SJSA1 (cell line): Measurements from ENCODE around the gene HSPA5. TPM values are rescaled to one million over a fixed set of nuclear protein-coding genes. Genes with fewer than 3 reads are reported as not detected.
A peak's percentile ranks its signal among the peaks of the same experiment; 100 is the strongest.
"Not testable (repeated sequence)": the region's sequence is repeated elsewhere in the genome, so short reads cannot be mapped to it uniquely, and the experiment has no call there.

Experiments
- DNase-seq, 2 experiments: peaks; one replicate each; pipeline ENCODE4 v3.0.0-alpha.2; 2015 to 2020; ENCODE audit warnings: low spot score in 2 of 2, low read depth in 1 of 2
- H3K27ac ChIP-seq: fragments of 250-450 bp; sonication (Bioruptor Pico); 2 replicates; pipeline ENCODE4 v1.5.1; 2020; ENCODE audit warnings: mild to moderate bottlenecking, moderate library complexity
- H3K27me3 ChIP-seq: fragments of 250-450 bp; sonication (Bioruptor Pico); replicated peaks from 2 replicates; pipeline ENCODE4 v1.5.1; 2020; ENCODE audit warnings: mild to moderate bottlenecking, moderate library complexity
- H3K36me3 ChIP-seq: fragments of 250-450 bp; sonication (Bioruptor Pico); 2 replicates; pipeline ENCODE4 v1.5.1; 2020; ENCODE audit warnings: mild to moderate bottlenecking
- H3K4me1 ChIP-seq: fragments of 250-450 bp; sonication (Bioruptor Pico); replicated peaks from 2 replicates; pipeline ENCODE4 v1.6.1; 2021; ENCODE audit warnings: mild to moderate bottlenecking
- H3K4me3 ChIP-seq: fragments of 250-450 bp; sonication (Bioruptor Pico); 2 replicates; pipeline ENCODE4 v1.5.1; 2020; ENCODE audit warnings: mild to moderate bottlenecking
- H3K9me3 ChIP-seq: fragments of 250-450 bp; sonication (Bioruptor Pico); replicated peaks from 2 replicates; pipeline ENCODE4 v1.5.1; 2020; ENCODE audit warnings: mild to moderate bottlenecking
- total RNA-seq: library from RNA; depleted of rRNA; stranded (reverse); fragments of >200 nt; shearing (Covaris generic); gene quantifications from 2 replicates; pipeline ENCODE4 v1.2.3, GENCODE V29; 2014

Gene HSPA5
- total RNA-seq, 1 experiment from 2014 or later: 50.3 TPM

GRCh38 chr9:125238127-125238914 lies 2.8 kb downstream of the HSPA5 start:
- DNase-seq: no peak
- Histone ChIP-seq H3K4me1 (peaks cover 27% of the 10 kb centered on the region), H3K9me3 (no peaks in the 10 kb centered on the region), H3K4me3 (no peak overlapping the region), H3K27me3 (no peaks in the 10 kb centered on the region), H3K27ac (no peak overlapping the region), H3K36me3 (peaks cover 68% of the 10 kb centered on the region)

GRCh38 chr9:125236520-125237159 lies 4.5 kb downstream of the HSPA5 start:
- H3K4me3 ChIP-seq, DNase-seq, H3K27ac ChIP-seq, H3K9me3 ChIP-seq, H3K27me3 ChIP-seq: not testable (repeated sequence)
- H3K4me1 ChIP-seq: peaks cover 14% of the 10 kb centered on the region
- H3K36me3 ChIP-seq: peaks cover 75% of the 10 kb centered on the region

- H3K27me3 ChIP-seq: no peaks in the 10 kb centered on the region
- H3K4me3 ChIP-seq: no peak overlapping the region
- H3K36me3 ChIP-seq: peaks cover 73% of the 10 kb centered on the region
- no peak overlapping the region for H3K27ac ChIP-seq
- no peak for DNase-seq
- peaks cover 14% of the 10 kb centered on the region for H3K4me1 ChIP-seq
- H3K9me3 ChIP-seq: no peaks in the 10 kb centered on the region
These were observed 5.2 kb downstream of the HSPA5 start for GRCh38 chr9:125235804-125236519.

GRCh38 chr9:125234099-125234498 lies 7.0 kb downstream of the HSPA5 start:
- H3K4me3 ChIP-seq, H3K27me3 ChIP-seq, H3K9me3 ChIP-seq, DNase-seq: not testable (repeated sequence)
- Histone ChIP-seq H3K36me3 (peaks cover 65% of the 10 kb centered on the region), H3K27ac (peak overlapping the region; percentile 2; the same call in 1 of the 2 replicates), H3K4me1 (peaks cover 14% of the 10 kb centered on the region)

- DNase-seq: peak; percentile 70 to 82
- peaks cover 61% of the 10 kb centered on the region for H3K36me3 ChIP-seq
- no peaks in the 10 kb centered on the region for H3K27me3 ChIP-seq
- no peak overlapping the region for H3K4me3 ChIP-seq
- H3K9me3 ChIP-seq: no peaks in the 10 kb centered on the region
- H3K4me1 ChIP-seq: peaks cover 13% of the 10 kb centered on the region
- H3K27ac ChIP-seq: peak overlapping the region; percentile 29; the same call in 1 of the 2 replicates
These were observed 7.5 kb downstream of the HSPA5 start for GRCh38 chr9:125233678-125234077.

GRCh38 chr9:125227761-125228160 lies 13.4 kb downstream of the HSPA5 start:
- H3K4me3 ChIP-seq: no peak overlapping the region
- no peaks in the 10 kb centered on the region for H3K27me3 ChIP-seq
- H3K36me3 ChIP-seq: peaks cover 19% of the 10 kb centered on the region
- no peak overlapping the region for H3K27ac ChIP-seq
- H3K9me3 ChIP-seq: no peaks in the 10 kb centered on the region
- no peaks in the 10 kb centered on the region for H3K4me1 ChIP-seq
- no peak for DNase-seq

- DNase-seq, H3K4me1 ChIP-seq, H3K27me3 ChIP-seq, H3K4me3 ChIP-seq, H3K27ac ChIP-seq, H3K9me3 ChIP-seq: not testable (repeated sequence)
- peaks cover 14% of the 10 kb centered on the region for H3K36me3 ChIP-seq
These were observed 16.3 kb downstream of the HSPA5 start for GRCh38 chr9:125224858-125225257.

- Histone ChIP-seq H3K4me3 (no peak overlapping the region), H3K27ac (no peak overlapping the region), H3K9me3 (no peaks in the 10 kb centered on the region), H3K27me3 (no peaks in the 10 kb centered on the region), H3K36me3 (peaks cover 5% of the 10 kb centered on the region), H3K4me1 (no peaks in the 10 kb centered on the region)
- no peak for DNase-seq
These were observed 22.5 kb downstream of the HSPA5 start for GRCh38 chr9:125218621-125219020.

- Histone ChIP-seq H3K27me3 (no peaks in the 10 kb centered on the region), H3K9me3 (no peaks in the 10 kb centered on the region), H3K36me3 (peaks cover 6% of the 10 kb centered on the region), H3K4me1 (no peaks in the 10 kb centered on the region), H3K27ac (no peak overlapping the region), H3K4me3 (no peak overlapping the region)
- no peak for DNase-seq
These were observed 27.0 kb downstream of the HSPA5 start for GRCh38 chr9:125214186-125214585.

GRCh38 chr9:125204477-125204876 lies 36.7 kb downstream of the HSPA5 start:
- Histone ChIP-seq H3K9me3 (no peaks in the 10 kb centered on the region), H3K36me3 (peaks cover 17% of the 10 kb centered on the region), H3K27me3 (no peaks in the 10 kb centered on the region), H3K4me1 (peaks cover 8% of the 10 kb centered on the region), H3K4me3 (no peak overlapping the region), H3K27ac (no peak overlapping the region)
- DNase-seq: no peak

GRCh38 chr9:125202846-125203618 lies 38.1 kb downstream of the HSPA5 start:
- Histone ChIP-seq H3K27ac (no peak overlapping the region), H3K4me3 (no peak overlapping the region), H3K9me3 (no peaks in the 10 kb centered on the region), H3K36me3 (peaks cover 14% of the 10 kb centered on the region), H3K27me3 (no peaks in the 10 kb centered on the region), H3K4me1 (peaks cover 9% of the 10 kb centered on the region)
- no peak for DNase-seq

GRCh38 chr9:125200216-125201047 lies 40.7 kb downstream of the HSPA5 start, which contains the start of gene RABEPK:
Gene RABEPK (plus strand): TSS chr9:125200542. CDS start chr9:125203014, 2,472 bp downstream.
- H3K27ac ChIP-seq: peak within 1 kb of the TSS; percentile 66
- peak; percentile 89 to 97 for DNase-seq
- H3K9me3 ChIP-seq: no peaks in the 10 kb centered on the region
- H3K36me3 ChIP-seq: peaks cover 8% of the 10 kb centered on the region
- H3K4me3 ChIP-seq: peak within 1 kb of the TSS; percentile 56
- peaks cover 9% of the 10 kb centered on the region for H3K4me1 ChIP-seq
- H3K27me3 ChIP-seq: no peaks in the 10 kb centered on the region

- DNase-seq, H3K27ac ChIP-seq, H3K4me1 ChIP-seq, H3K27me3 ChIP-seq, H3K4me3 ChIP-seq, H3K36me3 ChIP-seq, H3K9me3 ChIP-seq: not testable (repeated sequence)
These were observed 45.6 kb downstream of the HSPA5 start for GRCh38 chr9:125195591-125195990.
